Osteocyte (in vitro differentiated cells): ENCODE data around the gene CLCF1. TPM values are rescaled to one million over a fixed set of nuclear protein-coding genes. Genes with fewer than 3 reads are reported as not detected.

ENCODE experiments used
- DNase-seq: peaks from one replicate; pipeline ENCODE4 v3.0.0; 2021; ENCODE audit warnings: mixed read lengths; ENCODE audit not compliant: unreplicated experiment; ENCODE audit errors: extremely low spot score
- H3K27ac Mint-ChIP-seq: one replicate; pipeline ENCODE4 v1.8.0; 2021; ENCODE audit warnings: mild to moderate bottlenecking, mixed read lengths; ENCODE audit not compliant: unreplicated experiment
- H3K27me3 Mint-ChIP-seq: one replicate; pipeline ENCODE4 v1.8.0; 2021; ENCODE audit warnings: mixed read lengths; ENCODE audit not compliant: unreplicated experiment
- H3K36me3 Mint-ChIP-seq: one replicate; pipeline ENCODE4 v1.8.0; 2021; ENCODE audit warnings: mixed read lengths; ENCODE audit not compliant: unreplicated experiment
- H3K4me1 Mint-ChIP-seq: one replicate; pipeline ENCODE4 v1.8.0; 2021; ENCODE audit warnings: mixed read lengths; ENCODE audit not compliant: unreplicated experiment
- H3K4me3 Mint-ChIP-seq: one replicate; pipeline ENCODE4 v1.8.0; 2021; ENCODE audit warnings: mild to moderate bottlenecking, moderate library complexity, mixed read lengths; ENCODE audit not compliant: unreplicated experiment
- H3K9me3 Mint-ChIP-seq: one replicate; pipeline ENCODE4 v1.8.0; 2021; ENCODE audit warnings: mixed read lengths; ENCODE audit not compliant: unreplicated experiment
- long read RNA-seq: library from polyadenylated mRNA; unstranded; transcript quantifications from one replicate; pipeline ENCODE4 v2.0.0, GENCODE V29; 2021
- total RNA-seq: library from RNA; stranded (reverse); gene quantifications from 2 replicates; pipeline ENCODE4 v1.2.1, GENCODE V29; 2021
- TF ChIP-seq, protein P1 (sequence below): fragments of 200-600 bp; sonication (generic); IDR thresholded peaks from 2 replicates; pipeline ENCODE4 v1.5.0; 2021; ENCODE audit warnings: antibody characterized with exemption, mild to moderate bottlenecking, moderate library complexity

CLCF1 gene
- total RNA-seq: 7.2 and 7.8 TPM in 2 replicates
- long read RNA-seq, transcript CLCF1-201 (3 exons, 1,844 nt): major isoform, 5 of 6 reads
- long read RNA-seq, partial matches to known transcripts: 0 of 6 reads
- long read RNA-seq, other reads (novel, unspliced or antisense): 0 of 6 reads

GRCh38 chr11:67372993-67373647 lies at the start of gene CLCF1:
Gene CLCF1 (minus strand): TSS chr11:67373598. CDS start chr11:67373539, 59 bp downstream.
- TF ChIP-seq, protein P1, sequence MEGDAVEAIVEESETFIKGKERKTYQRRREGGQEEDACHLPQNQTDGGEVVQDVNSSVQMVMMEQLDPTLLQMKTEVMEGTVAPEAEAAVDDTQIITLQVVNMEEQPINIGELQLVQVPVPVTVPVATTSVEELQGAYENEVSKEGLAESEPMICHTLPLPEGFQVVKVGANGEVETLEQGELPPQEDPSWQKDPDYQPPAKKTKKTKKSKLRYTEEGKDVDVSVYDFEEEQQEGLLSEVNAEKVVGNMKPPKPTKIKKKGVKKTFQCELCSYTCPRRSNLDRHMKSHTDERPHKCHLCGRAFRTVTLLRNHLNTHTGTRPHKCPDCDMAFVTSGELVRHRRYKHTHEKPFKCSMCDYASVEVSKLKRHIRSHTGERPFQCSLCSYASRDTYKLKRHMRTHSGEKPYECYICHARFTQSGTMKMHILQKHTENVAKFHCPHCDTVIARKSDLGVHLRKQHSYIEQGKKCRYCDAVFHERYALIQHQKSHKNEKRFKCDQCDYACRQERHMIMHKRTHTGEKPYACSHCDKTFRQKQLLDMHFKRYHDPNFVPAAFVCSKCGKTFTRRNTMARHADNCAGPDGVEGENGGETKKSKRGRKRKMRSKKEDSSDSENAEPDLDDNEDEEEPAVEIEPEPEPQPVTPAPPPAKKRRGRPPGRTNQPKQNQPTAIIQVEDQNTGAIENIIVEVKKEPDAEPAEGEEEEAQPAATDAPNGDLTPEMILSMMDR: no peak
- Mint-ChIP-seq H3K4me3 (peak within 1 kb of the TSS; percentile 87), H3K27ac (peak within 1 kb of the TSS; percentile 98), H3K9me3 (no peaks in the 10 kb centered on the region), H3K4me1 (peaks cover 50% of the 10 kb centered on the region), H3K27me3 (no peaks in the 10 kb centered on the region), H3K36me3 (no peaks in the 10 kb centered on the region)
- DNase-seq: peak; percentile 89

DNA sequence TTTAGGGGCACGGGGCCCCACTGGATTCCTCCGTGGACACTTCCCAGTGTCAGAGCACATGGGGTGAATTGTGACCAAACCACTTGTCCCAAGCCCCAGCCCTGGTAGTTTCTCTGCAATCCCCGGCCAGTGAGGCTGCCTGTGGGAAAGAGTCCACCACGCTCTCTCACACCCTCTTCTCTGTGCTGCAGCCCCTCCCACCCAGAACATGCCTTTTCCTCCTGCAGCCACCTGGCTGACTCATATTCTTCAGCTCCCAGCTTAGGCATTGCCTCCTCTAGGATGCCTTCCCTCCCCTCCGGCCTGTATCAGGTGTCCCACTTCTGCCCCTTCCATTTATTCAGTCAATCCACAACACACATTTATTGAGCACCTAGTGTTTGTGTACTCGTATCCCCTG lies 49.5 kb upstream of the CLCF1 start:
- Mint-ChIP-seq H3K4me1 (peaks cover 12% of the 10 kb centered on the region), H3K27ac (no peak overlapping the region), H3K4me3 (no peak overlapping the region), H3K9me3 (no peaks in the 10 kb centered on the region), H3K27me3 (no peaks in the 10 kb centered on the region), H3K36me3 (no peaks in the 10 kb centered on the region)
- DNase-seq: no peak
- TF ChIP-seq, protein P1: no peak

DNA sequence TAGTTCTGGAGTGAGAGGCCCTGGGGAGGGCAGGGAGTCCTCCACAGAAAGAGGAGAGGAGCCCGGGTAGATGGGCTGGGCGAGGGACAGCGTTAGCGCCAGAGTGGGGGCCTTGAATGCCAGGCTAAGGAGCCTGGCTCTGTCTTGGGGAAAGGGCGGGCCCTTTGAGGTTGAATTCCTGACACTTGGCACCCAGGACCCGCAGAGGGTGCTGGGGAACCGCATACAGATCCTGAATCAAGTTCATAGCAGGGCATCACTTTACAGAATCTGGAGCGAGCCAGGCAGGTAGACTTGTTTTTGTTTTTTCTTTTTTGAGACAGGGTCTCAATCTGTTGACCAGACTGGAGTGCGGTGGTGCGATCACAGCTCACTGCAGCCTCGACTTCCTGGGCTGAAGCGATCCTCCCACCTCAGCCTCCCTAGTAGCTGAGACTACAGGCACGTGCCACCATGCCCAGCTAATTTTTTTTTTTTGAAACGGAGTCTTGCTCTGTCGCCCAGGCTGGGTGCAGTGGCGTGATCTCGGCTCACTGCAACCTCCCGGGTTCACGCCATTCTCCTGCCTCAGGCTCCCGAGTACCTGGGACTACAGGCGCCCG lies 48.1 kb upstream of the CLCF1 start:
- TF ChIP-seq, protein P1: no peak
- no peaks in the 10 kb centered on the region for H3K9me3 Mint-ChIP-seq
- peaks cover 15% of the 10 kb centered on the region for H3K4me1 Mint-ChIP-seq
- peak overlapping the region; percentile 76 for H3K27ac Mint-ChIP-seq
- no peaks in the 10 kb centered on the region for H3K27me3 Mint-ChIP-seq
- no peak for DNase-seq
- H3K36me3 Mint-ChIP-seq: no peaks in the 10 kb centered on the region
- H3K4me3 Mint-ChIP-seq: peak overlapping the region; percentile 70

- peak overlapping the region; percentile 70 for H3K4me3 Mint-ChIP-seq
- H3K4me1 Mint-ChIP-seq: peaks cover 21% of the 10 kb centered on the region
- TF ChIP-seq, protein P1: no peak
- peak overlapping the region; percentile 76 for H3K27ac Mint-ChIP-seq
- no peaks in the 10 kb centered on the region for H3K9me3 Mint-ChIP-seq
- no peaks in the 10 kb centered on the region for H3K27me3 Mint-ChIP-seq
- no peaks in the 10 kb centered on the region for H3K36me3 Mint-ChIP-seq
- DNase-seq: peak; percentile 97
Measured at GRCh38 chr11:67420646-67421429, 47.4 kb upstream of the CLCF1 start.
